AG09319 (cell line): ENCODE results near the gene SEPHS2.

Source experiments
- DNase-seq: peaks from one replicate; pipeline ENCODE4 v3.0.0-alpha.2; 2010; ENCODE audit warnings: low read depth; ENCODE audit errors: extremely low read depth
- TF ChIP-seq, protein P1 (sequence below): IDR thresholded peaks from 2 replicates; pipeline ENCODE4 v1.5.1; 2011; ENCODE audit warnings: low read depth, mild to moderate bottlenecking, inconsistent platforms, low read length, moderate library complexity

The SEPHS2 gene

DNA sequence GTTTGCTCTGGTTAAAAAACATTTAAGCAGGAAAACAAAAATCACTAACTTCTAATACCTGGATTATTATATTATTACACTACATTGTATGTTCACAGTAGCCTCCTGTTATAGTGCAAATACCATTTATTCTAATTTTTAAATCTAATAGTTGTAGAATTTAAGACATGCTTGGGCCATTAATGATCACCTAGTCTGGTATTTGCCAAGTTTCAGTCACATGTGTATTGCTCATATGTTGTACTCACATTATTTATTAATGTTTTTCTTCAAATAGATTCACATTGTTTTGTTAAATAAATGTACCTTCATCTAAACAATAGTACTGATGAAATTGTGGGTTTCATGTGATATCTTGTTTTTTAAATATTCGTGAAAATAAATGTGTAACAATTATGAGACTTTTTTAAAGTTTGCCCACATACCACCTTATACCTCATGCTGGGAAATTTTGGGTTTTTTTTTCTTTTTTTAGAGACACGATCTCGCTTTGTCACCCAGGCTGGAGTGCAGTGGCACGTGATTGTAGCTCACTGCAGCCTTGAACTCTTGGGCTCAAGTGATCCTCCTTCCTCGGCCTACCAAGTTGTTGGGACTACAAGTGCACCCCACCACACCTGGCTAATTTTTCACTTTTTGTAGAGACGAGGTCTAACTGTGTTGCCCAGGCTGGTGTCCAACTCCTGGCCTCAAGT lies 32.4 kb downstream of the SEPHS2 start:
- TF ChIP-seq, protein P1, sequence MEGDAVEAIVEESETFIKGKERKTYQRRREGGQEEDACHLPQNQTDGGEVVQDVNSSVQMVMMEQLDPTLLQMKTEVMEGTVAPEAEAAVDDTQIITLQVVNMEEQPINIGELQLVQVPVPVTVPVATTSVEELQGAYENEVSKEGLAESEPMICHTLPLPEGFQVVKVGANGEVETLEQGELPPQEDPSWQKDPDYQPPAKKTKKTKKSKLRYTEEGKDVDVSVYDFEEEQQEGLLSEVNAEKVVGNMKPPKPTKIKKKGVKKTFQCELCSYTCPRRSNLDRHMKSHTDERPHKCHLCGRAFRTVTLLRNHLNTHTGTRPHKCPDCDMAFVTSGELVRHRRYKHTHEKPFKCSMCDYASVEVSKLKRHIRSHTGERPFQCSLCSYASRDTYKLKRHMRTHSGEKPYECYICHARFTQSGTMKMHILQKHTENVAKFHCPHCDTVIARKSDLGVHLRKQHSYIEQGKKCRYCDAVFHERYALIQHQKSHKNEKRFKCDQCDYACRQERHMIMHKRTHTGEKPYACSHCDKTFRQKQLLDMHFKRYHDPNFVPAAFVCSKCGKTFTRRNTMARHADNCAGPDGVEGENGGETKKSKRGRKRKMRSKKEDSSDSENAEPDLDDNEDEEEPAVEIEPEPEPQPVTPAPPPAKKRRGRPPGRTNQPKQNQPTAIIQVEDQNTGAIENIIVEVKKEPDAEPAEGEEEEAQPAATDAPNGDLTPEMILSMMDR: no peak

DNA sequence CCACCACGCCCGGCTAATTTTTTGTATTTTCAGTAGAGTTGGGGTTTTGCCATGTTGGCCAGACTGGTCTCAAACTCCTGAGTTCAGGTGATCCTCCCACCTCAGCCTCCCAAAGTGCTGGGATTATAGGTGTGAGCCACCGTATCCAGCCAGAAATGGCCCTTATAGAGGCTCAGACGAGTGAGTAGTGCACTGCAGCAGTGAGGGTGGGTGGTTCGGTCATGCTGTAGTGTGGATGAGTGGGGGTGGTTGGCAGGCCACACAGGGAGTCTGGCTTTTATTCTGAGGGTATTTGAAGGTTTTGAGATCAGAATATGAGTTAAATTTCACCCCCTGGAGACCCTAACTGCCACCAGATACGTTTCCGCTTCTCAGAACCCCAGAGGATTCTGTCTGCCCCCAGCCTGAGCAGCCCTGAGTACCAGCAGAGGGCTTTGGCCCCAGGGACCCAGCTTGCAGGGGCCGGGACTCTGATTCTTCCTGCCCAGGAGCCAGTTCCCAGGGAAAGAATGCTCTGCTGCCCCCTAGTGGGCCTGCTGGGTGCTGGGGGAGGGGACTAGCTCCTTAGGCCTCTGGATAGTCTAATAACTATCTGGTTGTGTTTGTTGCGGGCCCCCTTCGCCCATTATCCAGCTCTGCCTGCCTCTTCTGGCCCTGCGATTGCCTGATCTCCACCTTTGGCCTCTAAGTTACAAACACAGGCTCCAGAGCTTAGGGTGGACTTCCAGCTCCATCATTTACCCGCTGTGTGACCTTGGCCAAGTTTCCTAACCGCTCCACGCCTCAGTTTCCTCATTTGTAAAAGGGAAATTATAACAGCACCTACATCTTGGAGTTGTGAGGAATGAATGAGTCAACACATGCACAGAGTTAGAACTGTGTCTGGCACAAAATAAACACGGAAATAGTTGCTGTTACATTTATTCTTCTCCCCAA lies 36.3 kb downstream of the SEPHS2 start:
- TF ChIP-seq, protein P1: peak; percentile 96
- peak; percentile 61 for DNase-seq

More for the DNA sequence above, 32.4 kb downstream of the SEPHS2 start:
- DNase-seq: no peak

DNA sequence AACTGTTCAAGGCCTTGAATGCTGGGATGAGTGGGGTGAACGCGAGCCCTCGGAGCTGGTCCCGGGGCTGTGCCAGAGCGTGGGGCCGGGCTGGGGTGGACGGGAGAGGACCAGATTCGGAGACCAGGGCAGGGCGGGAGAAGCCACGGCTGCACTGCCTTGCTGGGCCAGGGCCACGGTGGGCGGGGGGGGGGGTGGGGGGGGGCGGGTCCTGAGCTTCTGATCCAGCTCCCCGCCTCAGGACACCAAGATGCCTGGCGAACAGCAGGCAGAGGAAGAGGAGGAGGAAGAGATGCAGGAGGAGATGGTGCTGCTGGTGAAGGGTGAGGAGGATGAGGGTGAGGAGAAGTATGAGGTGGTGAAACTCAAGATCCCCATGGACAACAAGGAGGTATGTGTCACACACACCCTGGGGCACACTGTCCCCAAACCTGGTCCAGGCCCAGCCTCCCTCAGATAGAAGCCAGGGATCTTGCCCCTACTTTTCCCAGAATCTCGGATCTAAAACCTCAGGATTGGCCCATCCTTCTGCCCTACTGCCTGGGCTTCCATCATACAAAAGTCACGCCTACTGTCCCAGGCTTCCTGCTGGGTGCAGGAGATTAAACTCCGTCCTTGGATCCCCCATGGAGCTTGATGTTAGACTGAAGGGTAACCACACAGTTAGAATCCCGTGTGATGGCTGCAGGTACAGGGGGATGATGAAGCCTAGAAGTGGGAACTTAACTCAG lies 37.7 kb downstream of the SEPHS2 start:
- DNase-seq: no peak
- TF ChIP-seq, protein P1: no peak

DNA sequence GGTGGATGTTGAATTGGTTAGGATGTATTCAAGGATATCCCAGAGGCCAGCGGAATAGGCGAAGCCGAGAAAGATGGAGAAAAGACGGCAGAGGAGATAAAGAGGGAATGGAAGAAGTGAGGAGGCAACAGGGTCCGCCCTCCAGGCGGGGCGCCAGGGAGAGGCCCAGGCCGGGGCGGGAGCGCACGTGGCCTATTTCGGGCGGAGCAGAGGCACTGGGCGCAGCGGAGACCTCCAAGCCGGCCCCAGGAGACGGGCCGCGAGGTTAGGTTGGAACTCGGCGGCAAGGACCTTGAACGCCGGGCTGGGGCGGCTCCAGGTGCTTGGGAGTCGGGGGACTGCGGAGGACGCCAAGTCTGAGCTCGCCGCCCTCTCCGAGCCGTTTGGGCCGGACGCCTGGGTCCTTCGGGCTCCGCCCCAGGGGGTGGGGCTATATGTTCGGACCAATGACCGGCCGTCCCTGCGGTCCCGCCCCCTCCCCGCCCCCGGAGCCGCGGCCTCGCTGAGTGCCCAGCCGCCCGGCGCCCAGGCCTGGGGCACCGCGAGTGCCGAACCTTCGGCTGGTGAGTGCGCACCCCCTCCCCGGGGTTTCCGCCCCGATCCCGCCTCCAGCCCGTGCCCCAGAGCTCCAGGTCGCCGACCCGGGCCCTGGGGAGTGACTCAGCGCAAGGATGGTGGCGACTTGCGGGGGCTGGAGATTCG lies 38.4 kb downstream of the SEPHS2 start, which contains the start of gene ZNF771:
Gene ZNF771 (plus strand): TSS at position 505 of the 702 bp plus-strand sequence. CDS start 448 bp downstream, outside the sequence.
- peak; percentile 64 for DNase-seq
- TF ChIP-seq, protein P1: no peak

DNA sequence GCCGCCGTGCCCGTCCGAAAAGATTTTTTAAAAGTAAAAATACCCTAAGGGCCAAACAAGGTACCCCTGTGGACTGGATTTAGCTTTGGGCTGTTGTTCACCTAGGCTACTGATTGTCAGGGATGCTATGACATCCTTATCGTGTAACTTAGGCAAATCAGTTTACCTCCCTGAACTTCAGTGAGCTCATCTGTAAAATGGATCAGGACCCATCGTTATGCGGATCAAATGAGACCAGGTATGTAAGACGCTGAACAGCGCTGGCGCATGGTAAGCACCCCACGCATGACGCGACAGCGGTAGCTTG lies 38.9 kb downstream of the SEPHS2 start:
- no peak for DNase-seq
- TF ChIP-seq, protein P1: no peak

DNA sequence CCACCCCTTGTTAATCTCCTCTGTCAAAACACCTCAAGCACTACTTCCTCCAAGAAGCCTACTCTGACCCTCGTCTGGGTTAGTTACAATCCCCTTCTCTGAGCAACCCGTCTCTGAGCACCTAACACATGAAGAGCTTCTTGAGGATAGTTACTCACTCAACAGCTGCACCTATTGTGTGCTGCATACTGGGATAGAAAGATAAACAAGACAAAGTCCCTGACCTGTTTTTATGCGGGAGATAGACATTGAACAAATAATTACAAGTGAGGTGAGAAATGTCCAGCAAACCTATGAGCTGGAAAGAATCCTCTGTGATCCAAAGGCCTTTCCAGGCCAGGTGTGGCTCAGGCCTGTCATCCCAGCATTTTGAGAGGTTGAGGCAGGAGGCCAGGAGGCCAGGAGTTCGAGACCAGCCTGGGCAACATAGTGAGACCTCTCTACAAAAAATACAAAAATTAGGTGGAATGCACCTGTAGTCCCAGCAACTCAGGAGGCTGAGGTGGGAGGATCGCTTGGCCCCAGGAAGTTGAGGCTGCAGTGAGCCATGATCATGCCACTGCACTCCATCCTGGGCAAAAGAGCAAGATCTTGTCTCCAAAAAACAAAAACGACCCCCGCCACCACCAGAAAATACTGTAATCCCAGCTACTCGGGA lies 43.8 kb downstream of the SEPHS2 start:
- TF ChIP-seq, protein P1: no peak
- no peak for DNase-seq
